ENCODE results near the gene CSNK2A1. TPM values are rescaled to one million over a fixed set of nuclear protein-coding genes. Genes with fewer than 3 reads are reported as not detected.

The CSNK2A1 gene
- total and polyA plus RNA-seq, 2 experiments from 2014 or later: 85.1 to 244 TPM

- TF ChIP-seq ZNF462 (CRISPR knock-in tag; IDR thresholded peaks at IDR 0.05) (no peak), ZNF114 (CRISPR knock-in tag; IDR thresholded peaks at IDR 0.05) (no peak), NANOG (IDR thresholded peaks at IDR 0.05; ENCODE audit: borderline replicate concordance) (no peak), POLR2AphosphoS5 (IDR thresholded peaks at IDR 0.05; ENCODE audit: low read depth) (no peak)
These were observed 41.3 kb upstream of the CSNK2A1 start (continued) for GRCh38 chr20:584971-585301.

GRCh38 chr20:584161-584970, 40.8 kb upstream of the CSNK2A1 start:
- H3K36me3 ChIP-seq (ENCODE audit: insufficient read depth): no peaks in the 10 kb centered on the region
- Mint-ChIP-seq H3K27ac (peak overlapping the region; percentile 52), H3K4me1 (peaks cover 8% of the 10 kb centered on the region), H3K27me3 (ENCODE audit: insufficient read depth, low read depth, poor library complexity) (peaks cover 4% of the 10 kb centered on the region), H3K36me3 (ENCODE audit: low read depth) (no peaks in the 10 kb centered on the region), H3K9me3 (no peaks in the 10 kb centered on the region; the same call in 2 of the 3 replicates), H3K4me3 (no peak overlapping the region)
- no peaks in the 10 kb centered on the region for H3K4me1 ChIP-seq (ENCODE audit: insufficient read depth)
- H4K20me1 ChIP-seq (replicated peaks; ENCODE audit: insufficient read depth): no peaks in the 10 kb centered on the region
- 0 out of 2 replicates have a peak overlapping the region, but pooled peaks have one; percentile 19 for H2AFZ ChIP-seq
- H3K79me2 ChIP-seq (replicated peaks; ENCODE audit: insufficient read depth): no peaks in the 10 kb centered on the region
- H3K4me2 ChIP-seq: no peak overlapping the region
- TF ChIP-seq ETS1 (IDR thresholded peaks at IDR 0.05): peak; percentile 38; the same call in 1 of the 2 replicates
- TF ChIP-seq CREB1 (CRISPR knock-in tag; IDR thresholded peaks at IDR 0.05; ENCODE audit: low read depth): 0 out of 2 replicates have a peak, but pooled peaks have one; percentile 18
- 0 out of 2 replicates have a peak, but pooled peaks have one; percentile 33 for TF ChIP-seq POLR2AphosphoS5 (IDR thresholded peaks at IDR 0.05; ENCODE audit: low read depth)
- no peak for TF ChIP-seq STAT1 (IDR thresholded peaks at IDR 0.05; ENCODE audit: unreplicated experiment)
- H3K4me3 ChIP-seq: no peak overlapping the region
- no peaks in the 10 kb centered on the region for H3F3A ChIP-seq (replicated peaks; ENCODE audit: low read depth)
- H3K27ac ChIP-seq (ENCODE audit: low read depth): no peak overlapping the region
- DNase-seq (ENCODE audit: low spot score) (peak; percentile 76), ATAC-seq (peak; percentile 96)
- no peaks in the 10 kb centered on the region for H3K9me2 ChIP-seq (ENCODE audit: insufficient read depth)
- no peaks in the 10 kb centered on the region for H3K27me3 ChIP-seq (ENCODE audit: insufficient read depth)
